Femur (tissue), 1 donor: ENCODE data around the gene ZFYVE28.
"Not testable (repeated sequence)": the region's sequence is repeated elsewhere in the genome, so short reads cannot be mapped to it uniquely, and the experiment has no call there.

Experiments
- DNase-seq: peaks from one replicate; pipeline ENCODE4 v3.0.0-alpha.2; 2017

Gene ZFYVE28

GRCh38 chr4:2284934-2285612 lies 133.4 kb downstream of the ZFYVE28 start:
- no peak for DNase-seq

- DNase-seq = no peak
These were observed 134.1 kb downstream of the ZFYVE28 start for GRCh38 chr4:2284161-2284933.

DNA sequence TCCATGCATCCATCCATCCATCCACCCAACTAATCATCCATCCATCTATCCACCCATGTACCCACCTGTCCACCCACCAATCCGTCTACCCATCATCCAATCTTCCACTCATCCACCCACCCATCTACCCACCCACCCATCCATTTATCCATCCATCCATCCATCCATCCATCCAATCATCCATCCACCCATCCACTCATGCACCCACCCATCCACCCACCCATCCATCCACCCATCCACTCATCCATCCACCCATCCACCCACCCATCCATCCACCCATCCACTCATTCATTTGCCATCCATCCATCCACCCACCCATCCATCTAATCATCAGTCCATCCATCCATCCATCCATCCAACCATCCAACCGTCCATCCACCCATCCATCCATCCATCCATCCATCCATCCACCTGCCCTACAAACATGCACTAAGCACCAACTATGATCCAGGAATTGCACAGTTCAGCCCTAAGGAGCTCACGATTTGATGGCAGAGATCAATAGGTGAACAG lies 135.2 kb downstream of the ZFYVE28 start:
- DNase-seq = no peak

- no peak for DNase-seq
These were observed 136.7 kb downstream of the ZFYVE28 start for GRCh38 chr4:2281575-2282343.

GRCh38 chr4:2280531-2281300 lies 137.7 kb downstream of the ZFYVE28 start:
- DNase-seq = no peak

DNA sequence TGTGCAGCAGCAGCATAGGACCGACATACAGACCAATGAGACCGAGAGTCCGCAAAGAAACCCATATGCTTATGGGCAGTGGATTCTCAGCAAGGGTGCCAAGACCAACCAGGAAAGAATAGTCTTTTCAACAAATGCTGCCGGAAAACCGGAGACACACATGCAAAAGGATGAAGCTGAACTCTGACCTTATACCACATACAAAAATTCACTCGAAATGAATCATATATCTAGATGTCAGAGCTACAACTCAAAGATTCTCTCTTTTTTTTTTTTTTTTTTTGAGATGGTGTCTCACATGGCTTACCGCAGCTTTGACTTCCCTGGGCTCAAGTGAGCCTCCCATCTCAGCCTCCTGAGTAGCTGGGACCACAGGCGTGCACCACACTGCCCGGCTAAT lies 140.5 kb downstream of the ZFYVE28 start:
- DNase-seq = no peak

DNA sequence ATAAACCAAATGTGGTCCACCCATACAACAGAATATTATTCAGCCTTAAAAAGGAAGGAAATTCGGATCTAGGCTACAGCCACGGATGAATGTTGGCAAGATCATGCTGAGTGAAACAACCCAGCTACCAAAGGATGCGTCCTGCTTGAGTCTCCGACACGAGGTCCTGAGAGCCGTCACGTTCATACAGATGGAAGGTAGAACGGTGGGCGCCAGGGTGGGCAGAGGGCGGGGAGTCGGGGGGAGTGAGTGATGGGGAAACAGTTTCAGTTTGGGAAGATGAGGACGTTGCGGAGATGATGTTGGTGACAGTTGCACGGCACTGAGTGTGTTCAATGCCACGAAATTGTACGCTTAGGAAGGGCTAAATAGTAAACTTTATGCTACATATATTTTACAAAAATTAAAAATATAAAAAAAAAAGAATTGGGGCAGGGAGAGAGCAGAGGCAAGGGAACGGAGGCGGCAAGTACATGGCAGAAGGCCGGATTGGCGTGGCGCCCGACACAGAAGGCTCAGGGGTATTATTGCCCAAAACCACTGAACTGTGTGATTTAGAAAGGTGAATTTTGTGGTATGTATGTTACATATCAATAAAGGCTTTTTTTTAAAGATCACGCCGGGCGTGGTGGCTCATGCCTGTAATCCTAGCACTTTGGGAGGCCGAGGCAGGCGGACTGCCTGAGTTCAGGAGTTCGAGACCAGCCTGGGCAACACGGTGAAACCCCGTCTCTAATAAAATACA lies 141.7 kb downstream of the ZFYVE28 start:
- no peak for DNase-seq

- no peak for DNase-seq
These were observed 142.7 kb downstream of the ZFYVE28 start for GRCh38 chr4:2275546-2276251.

DNA sequence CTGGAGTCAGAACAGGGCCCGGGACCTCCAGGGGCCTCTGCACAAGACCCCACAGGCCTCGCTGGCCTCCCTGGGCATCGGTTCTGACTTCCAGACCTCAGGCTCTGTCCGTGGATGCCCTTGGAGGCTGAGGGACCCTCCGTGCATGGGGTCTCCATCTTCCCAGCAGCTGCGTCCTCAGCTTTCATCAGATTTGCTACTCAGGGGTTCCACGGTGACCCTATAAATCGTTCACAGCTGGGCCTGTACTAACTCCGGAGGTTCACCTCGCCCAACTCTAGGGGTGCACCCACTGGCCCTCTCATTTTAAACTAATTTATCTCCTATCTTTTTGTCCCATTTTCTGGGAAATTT lies 143.4 kb downstream of the ZFYVE28 start:
- DNase-seq = not testable (repeated sequence)

DNA sequence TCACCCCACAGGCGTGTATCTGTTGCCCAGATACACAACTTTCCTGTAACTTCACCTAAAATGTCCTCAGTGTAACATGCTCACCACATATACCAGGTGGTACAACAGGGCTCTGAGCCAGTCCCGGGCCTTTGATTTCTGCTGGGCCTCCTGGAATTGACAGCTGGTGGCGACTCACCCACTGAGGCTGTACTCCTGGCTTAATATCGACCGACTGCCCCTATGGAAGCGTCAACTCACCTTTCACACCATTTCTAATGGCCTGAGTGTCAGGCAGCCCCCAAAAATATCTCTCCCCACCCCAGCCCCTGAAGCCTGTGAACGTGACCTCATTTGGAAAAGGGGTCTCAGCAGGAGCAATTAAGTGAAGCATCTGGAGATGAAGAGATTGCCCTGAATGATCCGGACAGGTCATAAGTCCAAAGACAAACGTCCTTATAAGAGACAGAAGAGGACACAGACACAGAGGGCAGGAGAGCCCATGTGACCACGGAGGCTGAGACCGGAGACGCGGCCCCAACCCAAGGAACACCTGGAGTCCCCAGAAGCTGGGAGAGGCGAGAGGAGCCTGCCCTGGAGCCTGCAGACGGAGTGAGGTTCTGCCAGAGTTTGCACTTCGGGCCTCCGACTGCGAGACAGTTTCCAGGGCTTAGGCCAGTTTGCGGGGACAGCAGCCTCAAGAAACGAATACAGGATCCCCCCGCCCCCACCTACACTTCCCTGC lies 144.0 kb downstream of the ZFYVE28 start:
- no peak for DNase-seq

GRCh38 chr4:2273657-2274319 lies 144.7 kb downstream of the ZFYVE28 start:
- DNase-seq = no peak

DNA sequence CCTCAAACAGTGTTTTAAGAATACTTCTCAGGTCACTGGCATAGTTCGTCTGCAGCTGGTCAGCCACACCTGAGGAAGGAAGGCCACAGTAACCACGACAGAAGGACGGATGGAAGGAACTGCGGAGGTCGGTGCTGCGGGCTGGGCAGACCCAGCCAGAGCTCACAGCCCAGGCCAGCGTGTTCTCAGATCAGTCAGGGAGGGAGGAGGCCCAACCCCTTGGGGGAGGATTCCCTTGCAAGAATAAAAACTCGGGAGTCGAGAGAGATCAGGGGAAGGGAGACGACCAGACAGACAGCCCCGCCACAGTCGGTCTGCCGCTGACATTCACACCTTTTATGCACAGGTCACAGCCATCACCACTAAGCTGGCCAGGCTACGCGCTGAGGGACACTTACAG lies 145.2 kb downstream of the ZFYVE28 start:
- no peak for DNase-seq

DNA sequence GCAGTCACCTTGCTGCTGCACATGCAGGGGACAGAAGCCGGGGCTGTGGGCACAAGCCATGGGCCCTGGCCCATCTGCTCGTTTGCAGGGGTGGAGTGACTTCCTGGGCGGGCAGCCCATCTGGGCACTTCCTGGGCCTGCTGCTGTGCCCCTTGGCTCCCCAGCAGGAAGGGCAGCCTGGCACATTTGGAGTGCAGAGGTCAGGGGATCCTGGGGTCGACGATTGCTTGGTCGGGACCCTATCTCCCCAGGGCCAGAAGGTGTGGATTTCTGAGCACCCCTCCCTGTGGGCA lies 145.7 kb downstream of the ZFYVE28 start:
- no peak for DNase-seq

DNA sequence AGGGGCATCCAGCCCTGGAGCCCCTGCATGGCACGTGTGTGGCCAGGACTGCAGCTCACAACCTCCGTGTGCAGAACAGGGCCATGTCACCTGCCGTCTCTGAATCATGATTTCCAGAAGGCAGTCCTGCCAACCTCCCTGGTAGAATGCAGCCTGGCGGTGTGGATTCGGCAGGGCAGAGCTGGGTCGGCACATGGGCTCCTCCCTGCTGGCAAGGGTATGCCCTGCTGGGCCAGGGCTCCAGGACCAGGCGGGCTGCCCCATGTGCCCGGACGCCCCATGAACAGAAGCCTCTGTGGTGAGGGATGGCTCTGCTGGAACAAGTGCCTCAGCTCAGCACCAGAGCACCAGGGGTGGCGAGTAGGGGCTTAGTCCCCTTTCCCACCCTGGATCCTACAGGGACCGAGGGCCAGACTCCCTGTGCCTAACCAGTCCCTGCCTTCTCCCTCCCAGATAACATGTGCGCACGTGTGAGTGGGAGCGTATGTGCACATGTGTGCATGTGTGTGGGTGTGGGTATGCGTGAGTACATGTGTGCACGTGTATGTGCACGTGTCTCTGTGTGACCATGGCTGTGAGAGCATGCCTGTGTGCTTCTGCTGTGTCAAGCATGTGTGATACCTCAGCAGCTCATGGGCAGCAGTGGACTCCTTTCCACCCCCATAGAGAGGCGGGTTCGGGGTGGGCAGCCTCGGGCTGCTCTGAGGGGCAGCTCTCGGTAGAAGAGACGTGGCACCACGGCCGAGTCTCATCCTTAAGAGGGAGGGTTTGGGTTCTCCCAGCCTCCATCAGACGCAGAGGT lies 146.2 kb downstream of the ZFYVE28 start:
- DNase-seq = no peak

DNA sequence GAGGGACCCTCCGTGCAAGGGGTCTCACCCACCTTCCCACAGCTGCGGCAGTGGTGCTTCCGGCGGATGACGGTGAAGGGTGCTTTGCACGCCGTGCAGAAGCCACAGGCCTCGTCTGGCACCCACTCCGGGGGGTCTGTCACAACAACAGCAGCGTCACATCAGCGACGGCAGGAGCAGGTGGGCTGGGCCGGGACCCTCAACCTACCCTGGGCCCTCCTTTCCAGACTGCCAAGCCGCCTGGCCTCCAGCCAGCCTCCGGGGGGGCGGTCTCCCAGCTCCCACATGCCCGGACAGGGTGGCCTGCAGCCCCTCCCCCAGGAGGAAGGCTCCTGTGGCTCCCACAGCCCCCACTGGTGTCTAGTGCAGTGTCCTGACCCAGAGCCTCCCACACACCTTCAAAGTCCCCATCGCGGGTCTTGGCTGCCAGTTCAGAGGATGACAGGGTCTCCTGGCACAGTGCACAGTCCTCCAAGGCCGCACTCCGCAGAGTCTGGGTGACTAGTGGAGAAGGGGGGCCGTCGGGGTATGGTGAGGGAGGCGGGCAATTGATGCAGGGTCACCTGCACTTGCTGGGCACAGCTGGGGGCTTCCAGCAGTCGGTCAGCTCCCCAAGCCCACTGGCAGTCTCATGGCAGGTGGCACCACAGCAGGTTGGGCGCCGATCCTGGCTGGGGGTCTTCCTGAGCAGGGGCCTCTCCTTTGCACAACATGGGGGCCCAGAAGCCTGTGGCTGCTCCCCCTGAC lies 147.0 kb downstream of the ZFYVE28 start:
- no peak for DNase-seq

GRCh38 chr4:2270341-2271165 lies 147.9 kb downstream of the ZFYVE28 start:
- no peak for DNase-seq

- no peak for DNase-seq
These were observed 148.8 kb downstream of the ZFYVE28 start for GRCh38 chr4:2269618-2270163.

- DNase-seq = no peak
These were observed 149.3 kb downstream of the ZFYVE28 start for GRCh38 chr4:2269206-2269531.
